ENCODE measurements around the gene DDAH1.
A peak's percentile ranks its signal among the peaks of the same experiment; 100 is the strongest.

The DDAH1 gene

GRCh38 chr1:85393490-85393889 is 71.5 kb downstream of the DDAH1 start:
- no peak for DNase-seq (ENCODE audit: low read depth)

- no peak for DNase-seq (ENCODE audit: low read depth)
Measured at GRCh38 chr1:85388416-85388815, 76.5 kb downstream of the DDAH1 start.

GRCh38 chr1:85387781-85388180 is 77.2 kb downstream of the DDAH1 start:
- DNase-seq (ENCODE audit: low read depth): no peak

DNA sequence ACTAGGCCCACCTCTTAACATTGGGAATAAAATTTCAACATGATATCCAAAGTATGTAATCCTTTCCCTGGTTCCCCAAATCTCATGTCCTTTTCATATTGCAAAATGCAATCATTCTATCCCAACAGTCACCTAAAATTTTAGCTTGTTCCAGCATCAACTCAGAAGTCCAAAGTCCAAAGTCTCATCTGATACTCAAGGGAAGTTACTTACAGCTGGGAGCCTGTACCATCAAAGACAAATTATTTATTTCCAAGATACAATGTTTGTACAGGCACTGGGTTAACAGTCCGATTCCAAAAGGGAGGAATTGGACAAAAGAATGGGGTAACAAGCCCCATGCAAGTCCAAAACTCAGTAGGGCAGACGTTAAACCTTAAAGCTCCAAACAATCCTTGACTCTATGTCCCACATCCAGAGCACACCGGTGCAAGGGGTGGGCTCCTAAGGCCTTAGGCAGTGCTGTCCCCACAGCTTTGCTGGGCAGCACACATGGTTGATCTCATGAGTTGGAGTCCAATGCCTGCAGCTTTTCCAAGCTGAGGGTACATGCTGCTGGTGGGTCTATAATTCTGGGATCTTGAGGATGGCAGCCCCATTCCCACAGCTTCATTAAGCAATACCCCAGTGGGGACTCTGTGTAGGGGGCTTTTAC is 78.8 kb downstream of the DDAH1 start:
- DNase-seq (ENCODE audit: low read depth): no peak

DNA sequence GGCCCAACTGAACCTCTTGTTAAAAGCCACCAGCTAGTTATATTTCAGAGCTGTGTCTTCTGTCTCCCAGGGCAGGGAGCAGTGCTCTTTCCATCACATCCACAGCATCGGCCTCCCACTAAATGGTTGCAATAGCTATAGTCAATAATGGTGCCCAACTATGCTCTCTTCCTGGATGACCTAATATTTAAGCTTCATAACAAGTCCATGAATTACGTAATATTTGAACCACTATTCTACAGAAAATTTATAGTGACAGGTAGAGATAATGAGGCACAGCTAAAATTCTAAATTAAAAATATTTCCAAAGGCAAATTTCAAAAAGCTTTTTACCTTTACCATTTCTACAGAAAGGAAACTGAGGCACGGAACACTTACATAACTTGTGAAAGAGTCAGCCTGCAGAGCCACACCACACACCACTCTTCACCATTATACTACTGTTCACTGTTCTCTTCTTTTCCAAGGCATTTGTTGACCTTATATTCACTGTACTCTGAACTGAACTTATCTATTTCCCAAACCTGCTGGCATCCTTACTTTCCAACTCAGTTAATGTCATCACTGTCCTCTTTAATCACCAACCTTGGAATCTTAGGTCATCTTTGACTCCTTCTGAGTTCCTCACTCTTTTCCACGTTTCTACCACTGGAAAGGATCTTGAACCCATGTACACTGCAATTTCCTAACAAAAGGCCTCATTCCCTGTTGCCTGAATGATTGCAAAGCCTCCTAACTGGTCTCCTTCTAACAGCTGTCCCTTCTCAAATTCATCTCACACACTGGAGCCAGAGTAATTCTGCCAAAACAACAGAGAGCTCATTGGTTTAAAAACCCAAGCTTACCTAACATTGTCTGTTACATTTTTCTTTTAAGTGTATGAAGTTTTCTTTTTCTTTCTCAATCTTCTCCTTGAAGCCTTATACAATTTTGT is 85.5 kb downstream of the DDAH1 start:
- DNase-seq (ENCODE audit: low read depth): no peak

DNA sequence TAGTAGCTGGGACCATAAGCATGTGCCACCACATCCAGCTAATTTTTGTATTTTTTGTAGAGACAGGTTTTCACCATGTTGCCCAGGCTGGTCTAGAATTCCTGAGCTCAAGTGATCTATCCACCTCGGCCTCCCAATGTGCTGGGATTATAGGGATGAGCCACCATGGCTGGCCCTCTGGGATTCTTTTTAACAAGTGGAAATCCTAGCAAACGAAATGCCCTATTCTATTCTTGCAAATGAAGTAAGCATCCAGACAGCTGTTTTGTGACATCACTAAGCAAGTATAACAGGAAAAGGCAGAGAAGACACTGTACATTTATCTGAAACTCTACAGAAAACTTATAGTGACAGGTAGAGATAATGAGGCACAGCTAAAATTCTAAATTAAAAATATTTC is 86.4 kb downstream of the DDAH1 start:
- no peak for DNase-seq (ENCODE audit: low read depth)

DNA sequence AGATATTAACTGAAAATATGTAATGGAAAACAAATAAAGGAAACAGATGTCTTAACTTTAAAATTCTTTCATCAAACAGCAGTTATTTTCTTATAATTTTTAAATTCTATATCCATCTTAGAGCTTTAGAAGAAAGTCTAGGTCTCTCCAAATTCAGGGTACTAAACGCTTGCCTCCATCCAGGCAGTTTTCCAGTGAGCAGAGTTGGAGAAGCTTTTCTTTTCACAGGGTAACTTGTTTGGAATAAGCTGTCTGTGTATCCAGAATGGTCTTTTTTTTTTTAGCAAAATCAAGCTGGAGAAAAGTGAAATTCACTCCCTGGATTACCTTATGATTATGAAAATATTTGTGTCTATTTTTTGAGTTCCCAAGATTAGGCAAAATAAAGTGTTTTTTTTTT is 88.6 kb downstream of the DDAH1 start:
- DNase-seq (ENCODE audit: low read depth): no peak

DNA sequence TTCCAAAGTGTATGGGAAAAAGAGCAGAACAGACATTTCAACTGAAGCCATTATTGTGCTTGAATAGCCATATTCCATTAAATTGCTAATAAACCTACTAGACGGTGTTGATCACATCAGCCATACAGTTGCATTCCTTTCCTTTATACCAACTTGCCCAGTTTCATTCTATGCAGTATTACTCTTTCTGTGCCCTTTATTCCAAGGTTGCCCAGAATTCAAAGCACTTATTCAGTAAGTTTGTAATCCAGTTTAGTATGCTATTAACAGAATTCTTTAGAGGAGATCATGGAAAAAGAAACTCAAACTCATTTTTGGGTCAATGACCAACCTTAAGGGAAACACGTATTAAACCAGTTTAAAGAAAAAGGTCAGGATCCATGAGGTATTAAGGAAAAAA is 89.5 kb downstream of the DDAH1 start:
- DNase-seq (ENCODE audit: low read depth): no peak

GRCh38 chr1:85374160-85374559 is 90.8 kb downstream of the DDAH1 start:
- DNase-seq (ENCODE audit: low read depth): peak; percentile 71

- no peak for DNase-seq (ENCODE audit: low read depth)
Measured at GRCh38 chr1:85373378-85373708, 91.6 kb downstream of the DDAH1 start.

- DNase-seq (ENCODE audit: low read depth): peak; percentile 65
Measured at GRCh38 chr1:85372683-85373377, 92.1 kb downstream of the DDAH1 start.

GRCh38 chr1:85371021-85371420 is 93.9 kb downstream of the DDAH1 start:
- no peak for DNase-seq (ENCODE audit: low read depth)

DNA sequence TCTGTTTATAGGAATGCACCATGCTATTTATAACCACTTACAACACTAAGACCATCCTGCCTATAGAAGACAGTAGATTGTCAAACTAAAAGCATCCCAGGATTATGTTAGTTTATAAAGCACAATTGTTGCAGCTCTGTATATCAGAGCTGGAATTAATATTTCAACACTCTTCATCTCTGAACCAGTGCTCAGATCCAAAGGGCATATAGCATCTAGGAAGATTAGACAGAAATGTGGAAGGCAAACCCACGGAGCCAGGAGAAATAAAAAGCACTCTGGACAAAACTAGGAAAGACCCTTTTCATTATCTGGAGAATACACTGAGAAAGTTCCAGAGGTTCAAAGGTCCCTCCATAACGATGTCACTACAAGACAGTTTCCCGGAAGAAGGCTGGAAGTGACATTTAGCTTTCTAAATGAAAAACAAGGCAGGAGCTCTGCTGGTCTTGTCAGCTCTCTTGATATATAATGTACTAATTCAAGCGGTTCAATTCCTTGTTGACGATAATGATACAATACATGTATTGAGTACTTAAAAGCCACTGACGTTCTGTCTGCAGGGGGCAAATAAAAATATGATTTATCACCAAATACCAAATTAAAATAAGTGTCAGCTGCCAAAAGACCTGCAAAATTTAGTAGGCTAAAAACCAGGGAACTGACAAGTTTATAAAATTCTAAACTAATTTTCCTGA is 96.7 kb downstream of the DDAH1 start:
- no peak for DNase-seq (ENCODE audit: low read depth)

DNA sequence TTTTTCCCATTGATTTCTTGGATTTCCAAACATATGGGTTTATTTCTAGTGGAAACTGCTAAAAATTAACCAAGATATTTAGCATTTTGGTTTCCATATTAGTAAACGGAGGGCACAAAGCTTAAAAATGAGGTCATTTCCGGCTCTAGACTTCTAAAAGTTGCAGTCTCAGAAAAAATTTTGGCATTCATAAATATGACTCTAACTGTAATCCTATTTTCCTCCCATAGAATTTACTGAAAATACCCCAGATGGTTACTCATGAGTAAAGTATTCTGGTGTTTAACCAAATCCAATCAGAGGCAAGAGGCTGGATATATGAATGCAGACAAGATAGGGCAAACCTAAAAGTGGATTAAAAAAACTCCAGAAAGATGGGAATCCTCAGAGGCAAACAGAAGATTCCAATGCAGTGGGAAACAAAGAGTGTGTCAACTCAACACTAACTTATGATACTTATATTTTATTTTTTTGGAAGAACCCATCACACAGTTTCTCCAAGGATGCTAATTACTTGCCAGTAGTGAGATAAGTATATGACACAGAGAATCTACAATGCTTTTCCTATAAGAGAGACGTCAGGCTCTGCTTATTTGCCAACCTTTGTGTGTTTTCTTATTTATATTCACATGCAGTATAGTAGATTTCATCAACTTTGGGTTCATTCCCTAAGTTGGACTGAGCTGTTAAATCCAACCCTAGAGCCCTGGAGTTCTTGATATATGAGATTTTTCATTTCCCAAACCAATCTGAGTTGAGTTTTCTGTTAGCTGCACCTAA is 98.4 kb downstream of the DDAH1 start:
- peak; percentile 85 for DNase-seq (ENCODE audit: low read depth)

- no peak for DNase-seq (ENCODE audit: low read depth)
Measured at GRCh38 chr1:85365851-85366250, 99.1 kb downstream of the DDAH1 start.

GRCh38 chr1:85363521-85363920 is 101.4 kb downstream of the DDAH1 start:
- no peak for DNase-seq (ENCODE audit: low read depth)

DNA sequence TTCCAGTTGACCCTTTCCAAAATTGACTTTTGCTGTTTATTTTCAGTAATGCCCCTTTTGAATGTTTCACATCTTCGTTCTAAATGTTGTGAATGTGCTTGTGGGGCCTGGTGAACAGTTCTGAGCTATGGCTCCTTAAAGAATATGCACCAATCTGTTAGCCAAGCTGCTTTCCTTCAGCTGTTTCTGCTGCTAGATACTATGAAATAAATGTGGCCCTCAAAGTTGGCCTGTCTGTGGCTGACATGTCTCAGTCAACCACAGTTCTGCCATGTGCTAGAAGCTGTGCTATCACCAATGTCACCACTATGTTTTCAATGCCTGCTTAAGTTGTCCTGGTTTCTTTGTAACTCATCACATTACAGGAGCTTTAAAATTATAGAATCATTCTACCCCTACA is 101.9 kb downstream of the DDAH1 start:
- no peak for DNase-seq (ENCODE audit: low read depth)

- no peak for DNase-seq (ENCODE audit: low read depth)
Measured at GRCh38 chr1:85361606-85362296, 103.2 kb downstream of the DDAH1 start.

- peak; percentile 57 for DNase-seq (ENCODE audit: low read depth)
Measured at GRCh38 chr1:85360730-85361493, 104.0 kb downstream of the DDAH1 start.

Measured in GM04503 (cell line).